GM21529 (cell line): ENCODE results near the gene PDLIM4.

Experiments
- ATAC-seq: cut with Tn5 transposase; IDR thresholded peaks from one replicate; pipeline ENCODE4 v1.9.1; 2021; ENCODE audit not compliant: unreplicated experiment

Gene PDLIM4

DNA sequence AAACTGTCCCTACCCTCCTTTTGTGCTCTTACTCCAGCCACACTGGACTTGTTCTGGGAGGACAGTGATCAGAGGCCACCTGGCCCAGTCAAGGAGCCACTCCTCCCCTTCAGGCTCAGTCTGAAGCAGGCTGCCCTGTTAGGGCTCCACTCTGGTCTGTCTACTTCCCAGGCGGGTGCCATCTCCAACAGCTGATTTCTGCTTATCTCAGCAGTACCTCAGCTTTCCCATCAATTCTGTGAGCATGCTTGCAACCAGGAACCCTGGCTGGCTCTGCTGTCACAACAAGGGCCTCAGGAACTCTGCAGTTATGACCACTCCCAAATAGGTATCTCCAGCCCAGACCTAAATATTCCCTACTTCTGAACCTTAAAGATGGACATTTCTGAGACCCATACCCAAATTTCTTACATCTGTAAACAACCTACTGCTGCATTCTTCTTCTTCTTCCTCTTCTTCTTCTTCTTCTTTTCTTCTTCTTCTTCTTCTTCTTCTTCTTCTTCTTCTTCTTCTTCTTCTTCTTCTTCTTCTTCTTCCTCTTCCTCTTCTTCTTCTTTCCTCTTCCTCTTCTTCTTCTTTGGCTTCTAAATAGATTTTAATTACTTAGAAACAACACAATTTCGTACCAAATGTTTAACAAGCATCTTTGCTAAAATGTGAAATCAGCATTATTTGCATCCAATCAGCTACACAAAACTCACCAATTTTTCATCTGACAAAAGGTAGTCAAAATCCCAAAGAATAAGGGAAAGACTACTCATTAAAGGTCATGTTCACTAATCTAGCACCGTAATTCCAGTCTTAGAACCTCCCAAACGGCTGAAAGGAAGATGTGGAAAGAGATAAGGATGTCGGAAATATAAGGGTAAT is 23.1 kb downstream of the PDLIM4 start:
- ATAC-seq = no peak

DNA sequence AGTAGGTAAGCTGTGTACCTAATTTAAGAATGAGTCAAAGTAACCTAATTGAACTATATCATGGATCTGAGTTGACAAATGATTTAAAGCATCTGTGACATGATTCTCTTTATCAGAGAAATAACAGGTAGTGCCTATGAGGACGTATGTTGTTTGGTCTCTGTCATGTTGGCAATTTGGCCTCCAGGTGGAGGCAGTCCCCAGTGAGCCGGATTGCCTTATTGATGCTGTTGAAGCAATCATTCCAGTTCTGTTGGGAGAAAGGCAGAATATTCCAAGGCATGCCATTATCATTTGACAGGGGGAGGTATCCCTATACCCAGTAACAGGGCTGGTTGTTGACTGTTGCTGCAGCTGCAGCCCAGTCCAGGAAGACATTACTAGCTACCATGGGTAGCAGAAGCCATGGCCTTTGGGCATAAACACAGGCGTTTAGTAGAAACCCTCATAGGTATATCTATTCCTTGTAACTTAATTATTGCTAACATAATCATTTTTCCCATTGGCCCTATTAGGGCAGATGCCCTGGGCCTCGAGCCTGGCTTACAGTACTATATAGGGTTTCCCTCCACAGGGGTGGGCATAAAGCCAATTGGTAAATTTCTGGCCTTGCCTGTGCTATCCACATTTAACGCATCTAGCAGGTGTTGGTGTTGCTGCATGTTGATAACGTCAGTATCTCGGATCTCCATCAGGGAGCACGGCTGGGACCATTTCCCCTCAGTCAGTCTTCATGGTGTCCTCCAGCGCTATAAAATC is 24.5 kb downstream of the PDLIM4 start:
- ATAC-seq = no peak

DNA sequence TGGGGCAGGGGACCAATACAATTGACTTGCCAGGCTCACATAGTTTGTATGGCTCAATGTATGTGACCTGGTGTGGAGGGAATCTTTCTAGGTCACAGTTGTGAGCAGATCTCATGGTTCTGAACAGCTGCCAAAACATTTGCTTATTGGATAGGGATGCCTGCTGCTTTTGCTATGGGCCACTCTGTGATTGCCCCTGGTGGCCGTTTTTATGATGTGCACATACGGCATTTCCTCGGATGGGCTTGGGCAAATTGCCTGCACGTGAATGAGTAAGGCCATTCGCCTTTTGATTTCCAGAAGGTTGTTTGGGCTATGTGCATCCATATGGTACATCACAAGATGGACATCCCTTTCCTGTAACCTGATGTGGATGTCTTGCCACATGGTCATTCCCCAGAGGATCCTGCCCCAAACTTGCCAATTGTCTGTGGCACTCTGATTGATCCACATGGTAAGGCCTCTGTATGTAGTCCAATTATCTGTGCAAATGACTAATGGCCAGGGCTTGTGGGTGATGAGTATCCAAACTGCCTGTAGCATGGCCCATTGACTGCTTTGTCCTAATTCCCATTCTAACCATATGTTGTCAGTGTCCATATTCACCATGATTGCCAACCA is 26.0 kb downstream of the PDLIM4 start:
- no peak for ATAC-seq

DNA sequence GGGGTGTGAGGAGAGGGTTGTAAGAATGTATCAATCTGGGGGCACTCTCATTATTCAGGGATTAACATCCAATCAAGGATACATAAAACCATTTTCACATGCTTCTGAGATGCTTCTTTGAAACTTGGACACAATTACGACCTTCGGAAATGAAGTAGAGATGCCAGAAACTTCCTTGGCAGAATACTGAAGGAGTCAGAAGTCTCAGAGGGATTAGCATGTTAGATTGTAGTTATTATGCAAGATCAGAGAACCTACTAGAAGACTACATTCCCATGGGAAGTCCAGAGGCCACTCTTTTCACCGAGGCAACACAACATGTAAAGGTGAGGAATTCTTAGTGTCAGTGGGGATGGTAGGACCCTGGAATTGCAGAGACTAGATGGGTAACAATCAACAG is 31.6 kb downstream of the PDLIM4 start:
- no peak for ATAC-seq

DNA sequence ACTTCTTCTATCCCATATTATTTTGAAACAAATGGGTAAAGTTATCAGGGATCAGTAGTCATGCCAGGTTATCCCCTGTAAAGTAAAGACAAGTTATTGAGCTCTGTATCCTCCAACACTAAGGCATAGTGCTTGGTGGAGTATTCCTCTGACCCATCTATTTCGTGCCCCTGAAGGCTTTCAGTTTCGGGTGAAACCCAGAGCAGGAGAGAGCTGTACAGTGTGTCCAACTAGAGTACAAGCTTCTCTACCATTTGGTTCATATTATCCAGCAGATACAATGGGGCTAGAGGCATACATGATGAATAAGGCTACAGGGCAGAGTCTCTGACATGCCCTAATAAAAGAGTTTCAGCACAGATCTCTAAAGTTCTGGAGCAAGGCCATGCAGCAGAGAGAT is 33.5 kb downstream of the PDLIM4 start:
- ATAC-seq = no peak

DNA sequence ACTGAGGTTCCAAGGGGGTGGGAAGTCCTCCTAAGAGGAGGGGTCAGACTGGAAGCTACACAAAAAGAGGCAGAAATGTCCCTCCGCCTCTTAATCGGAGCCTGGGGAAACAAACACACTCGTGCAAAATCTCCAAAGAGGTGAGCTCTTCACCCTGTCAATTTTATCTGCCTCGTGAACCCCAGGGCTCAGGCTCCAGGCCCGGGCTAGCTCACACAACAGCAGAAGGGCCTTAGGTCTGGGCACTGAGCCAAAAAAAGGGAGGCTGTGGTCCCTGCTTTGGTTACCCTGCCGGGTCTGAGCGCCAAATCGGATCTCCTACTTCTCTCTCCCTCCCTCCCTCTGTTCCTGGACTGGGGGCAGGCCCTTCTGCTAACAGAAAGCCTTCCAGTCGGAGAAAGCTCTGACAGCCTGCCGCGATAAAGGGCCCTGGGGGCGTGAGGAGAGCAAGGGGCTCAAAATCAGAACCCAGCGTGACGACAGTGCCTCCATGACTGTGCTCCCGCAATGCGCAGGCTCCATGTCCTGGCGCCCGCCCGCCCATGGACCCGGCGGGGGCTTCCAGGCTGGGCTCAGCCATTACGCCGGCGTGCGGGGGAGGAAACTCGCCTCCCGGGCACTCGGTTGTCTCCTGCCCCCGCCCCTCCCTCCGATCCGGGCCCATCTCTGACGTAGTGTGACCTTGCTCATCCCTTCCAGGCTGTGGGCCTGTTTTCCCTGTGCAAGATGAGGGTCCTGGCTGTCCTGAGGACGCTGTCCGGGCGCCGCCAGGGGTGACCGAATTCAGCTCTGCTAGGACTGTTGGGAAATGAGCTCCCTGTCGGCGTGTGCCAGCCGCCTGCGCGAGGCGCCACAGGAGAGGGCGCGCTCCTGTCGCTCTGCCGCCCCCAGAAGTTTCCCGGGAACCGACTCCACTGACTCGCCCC is 35.8 kb downstream of the PDLIM4 start:
- ATAC-seq = peak; percentile 44

DNA sequence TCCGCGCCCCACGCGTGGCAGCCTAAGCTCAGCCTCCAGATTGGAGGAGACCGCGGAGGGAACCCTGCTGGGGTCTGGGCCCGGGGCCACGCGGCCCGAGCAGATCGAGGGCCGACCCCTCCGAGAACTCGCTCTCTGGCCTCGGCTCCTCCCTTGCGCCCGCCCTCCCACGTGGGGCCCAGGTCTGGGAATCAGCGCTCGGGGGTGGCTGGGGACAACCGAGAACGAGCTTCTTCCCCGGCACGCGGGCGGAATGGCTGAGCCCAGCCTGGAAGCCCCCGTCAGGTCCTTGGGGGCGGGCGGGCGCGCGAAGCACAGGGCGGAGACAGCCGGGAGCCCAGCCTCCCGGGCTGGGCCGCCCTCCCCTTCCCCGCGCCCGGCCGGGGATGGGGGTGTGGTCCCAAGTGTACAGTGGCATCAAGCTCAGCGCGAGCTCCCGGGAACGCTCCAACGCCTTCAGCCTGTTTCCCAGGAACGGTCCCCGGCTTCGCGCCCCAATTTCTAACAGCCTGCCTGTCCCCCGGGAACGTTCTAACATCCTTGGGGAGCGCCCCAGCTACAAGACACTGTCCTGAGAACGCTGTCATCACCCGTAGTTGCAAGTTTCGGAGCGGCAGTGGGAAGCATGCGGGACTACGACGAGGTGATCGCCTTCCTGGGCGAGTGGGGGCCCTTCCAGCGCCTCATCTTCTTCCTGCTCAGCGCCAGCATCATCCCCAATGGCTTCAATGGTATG is 36.7 kb downstream of the PDLIM4 start, which contains the start of gene SLC22A4:
Gene SLC22A4, plus strand, starts transcription at position 403 of the 736 bp plus-strand sequence. Its CDS starts 223 bp downstream, at position 626.
- ATAC-seq = peak; percentile 68

DNA sequence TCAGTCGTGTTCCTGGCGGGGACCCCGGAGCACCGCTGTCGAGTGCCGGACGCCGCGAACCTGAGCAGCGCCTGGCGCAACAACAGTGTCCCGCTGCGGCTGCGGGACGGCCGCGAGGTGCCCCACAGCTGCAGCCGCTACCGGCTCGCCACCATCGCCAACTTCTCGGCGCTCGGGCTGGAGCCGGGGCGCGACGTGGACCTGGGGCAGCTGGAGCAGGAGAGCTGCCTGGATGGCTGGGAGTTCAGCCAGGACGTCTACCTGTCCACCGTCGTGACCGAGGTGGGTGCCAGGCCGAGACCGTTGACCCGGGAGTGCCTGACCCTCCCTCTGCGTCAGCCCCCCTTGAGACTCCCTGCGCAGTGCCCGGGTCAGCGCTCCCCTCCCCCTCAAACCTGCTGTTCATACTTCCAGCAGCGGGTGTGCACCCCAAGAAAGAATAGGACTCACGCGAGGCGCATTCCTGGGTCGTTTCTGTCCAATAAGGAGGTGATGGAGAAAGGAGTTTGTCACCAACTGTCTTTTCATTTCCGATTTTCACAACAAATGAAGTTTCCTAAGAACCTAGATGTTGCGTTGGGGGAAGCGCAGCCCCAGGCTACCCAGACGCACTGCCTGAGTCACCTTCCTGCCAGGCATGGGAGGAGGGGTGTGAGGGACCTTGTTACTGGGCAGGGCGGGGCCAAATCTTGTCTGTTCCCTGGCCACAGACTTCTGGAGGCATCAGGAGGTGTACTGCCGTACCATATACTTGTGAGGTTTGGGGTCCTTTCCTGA is 37.4 kb downstream of the PDLIM4 start:
- peak; percentile 7 for ATAC-seq

DNA sequence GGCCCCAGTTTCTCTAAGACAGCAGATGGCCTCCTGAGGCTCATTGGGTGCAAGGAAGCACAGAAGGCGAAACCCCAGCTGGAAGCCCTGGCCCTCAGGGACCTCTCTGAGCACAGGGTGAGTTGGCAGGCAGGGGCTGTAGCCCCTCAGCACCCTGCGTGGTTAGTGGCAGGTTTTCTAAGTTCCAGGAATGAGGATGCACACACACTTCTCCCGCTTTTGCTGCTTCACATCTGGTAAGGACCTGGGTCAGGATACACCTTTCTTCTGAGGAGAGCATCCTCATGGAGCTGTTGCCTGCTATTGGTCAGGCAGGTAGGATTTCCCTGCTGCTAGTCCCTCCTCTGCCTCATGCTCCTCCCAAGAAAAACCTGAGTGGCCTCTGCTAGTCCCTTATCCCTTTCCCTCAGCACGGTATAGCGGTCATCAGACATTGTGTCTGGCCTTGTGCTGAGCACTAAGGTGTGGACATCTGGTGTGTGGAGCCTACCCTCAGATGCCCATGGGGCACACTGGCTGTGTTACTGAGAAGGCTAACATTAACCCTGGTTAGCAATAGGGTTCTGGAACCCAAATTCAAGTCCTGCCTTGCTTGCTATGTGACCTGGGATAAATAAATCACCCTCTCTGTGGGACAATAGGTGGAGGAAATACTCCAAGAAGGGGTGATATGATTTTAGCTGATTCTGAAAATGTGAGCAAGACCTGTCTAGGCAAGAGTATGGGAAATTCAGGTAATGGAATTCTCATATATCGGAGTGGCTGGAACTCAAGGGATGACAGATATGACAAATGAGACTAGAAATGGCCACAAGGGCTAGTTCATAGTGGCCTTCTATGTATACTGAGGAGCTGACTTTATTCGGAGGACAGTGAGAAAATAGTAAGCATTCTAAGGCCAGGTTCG is 38.3 kb downstream of the PDLIM4 start:
- ATAC-seq = no peak

DNA sequence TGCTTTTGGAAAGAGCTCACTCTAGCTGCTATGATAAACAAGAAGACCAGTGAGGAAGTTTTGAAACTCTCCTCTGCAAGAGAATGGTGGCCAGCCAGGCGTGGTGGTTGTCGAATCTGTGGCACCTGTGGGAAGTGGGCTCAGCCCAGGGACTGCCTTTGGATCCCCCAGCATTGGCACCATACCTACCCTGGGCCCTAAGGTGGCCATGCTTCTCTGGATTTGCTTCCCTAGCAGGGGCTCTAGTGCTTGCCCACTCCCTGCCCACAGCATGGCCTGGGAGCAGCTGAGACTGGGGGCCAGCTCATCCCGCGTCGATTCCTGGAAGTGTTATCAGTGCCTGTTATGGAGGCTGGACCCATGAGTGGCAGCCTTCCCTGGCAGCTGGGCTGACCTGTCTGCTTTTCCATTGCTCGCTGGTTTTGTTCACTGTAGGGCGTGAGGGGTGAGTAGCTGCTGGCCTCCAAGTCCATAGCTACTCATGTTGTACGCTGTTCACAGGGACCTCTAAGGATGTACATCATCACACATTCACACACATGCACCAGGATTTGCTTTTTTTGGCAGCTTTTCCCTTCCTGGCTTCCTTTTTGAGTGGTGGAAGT is 39.0 kb downstream of the PDLIM4 start:
- ATAC-seq = no peak

DNA sequence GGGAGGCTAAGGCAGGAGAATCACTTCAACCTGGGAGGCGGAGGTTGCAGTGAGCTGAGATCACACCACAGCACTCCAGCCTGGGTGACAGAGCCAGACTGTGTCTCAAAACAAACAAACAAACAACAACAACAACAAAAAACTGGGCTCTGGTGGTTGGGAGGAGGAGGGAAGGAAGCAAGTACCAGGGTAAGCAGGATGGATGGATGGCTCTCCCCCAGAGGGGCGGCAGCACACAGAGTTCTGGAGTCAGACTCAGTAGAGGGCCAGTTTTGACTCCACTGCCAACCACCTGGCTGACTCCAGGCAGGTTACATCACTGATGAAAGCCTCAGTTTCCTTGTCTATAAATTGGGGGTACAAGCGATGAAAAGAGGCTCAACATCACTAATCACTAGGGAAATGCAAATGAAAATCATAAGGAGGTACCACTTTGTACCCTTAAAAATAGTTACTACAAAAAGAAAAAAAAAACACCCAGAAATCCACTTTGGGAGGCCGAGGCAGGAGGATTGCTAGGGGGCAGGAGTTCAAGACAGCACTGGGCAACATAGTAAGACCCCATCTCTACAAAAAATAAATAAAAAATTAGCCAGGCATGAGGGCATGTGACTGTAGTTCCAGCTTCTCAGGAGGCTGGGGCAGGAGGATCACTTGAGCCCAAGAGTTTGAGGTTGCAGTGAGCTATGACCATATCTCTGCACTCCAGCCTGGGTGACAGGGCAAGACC is 39.9 kb downstream of the PDLIM4 start:
- ATAC-seq = no peak

DNA sequence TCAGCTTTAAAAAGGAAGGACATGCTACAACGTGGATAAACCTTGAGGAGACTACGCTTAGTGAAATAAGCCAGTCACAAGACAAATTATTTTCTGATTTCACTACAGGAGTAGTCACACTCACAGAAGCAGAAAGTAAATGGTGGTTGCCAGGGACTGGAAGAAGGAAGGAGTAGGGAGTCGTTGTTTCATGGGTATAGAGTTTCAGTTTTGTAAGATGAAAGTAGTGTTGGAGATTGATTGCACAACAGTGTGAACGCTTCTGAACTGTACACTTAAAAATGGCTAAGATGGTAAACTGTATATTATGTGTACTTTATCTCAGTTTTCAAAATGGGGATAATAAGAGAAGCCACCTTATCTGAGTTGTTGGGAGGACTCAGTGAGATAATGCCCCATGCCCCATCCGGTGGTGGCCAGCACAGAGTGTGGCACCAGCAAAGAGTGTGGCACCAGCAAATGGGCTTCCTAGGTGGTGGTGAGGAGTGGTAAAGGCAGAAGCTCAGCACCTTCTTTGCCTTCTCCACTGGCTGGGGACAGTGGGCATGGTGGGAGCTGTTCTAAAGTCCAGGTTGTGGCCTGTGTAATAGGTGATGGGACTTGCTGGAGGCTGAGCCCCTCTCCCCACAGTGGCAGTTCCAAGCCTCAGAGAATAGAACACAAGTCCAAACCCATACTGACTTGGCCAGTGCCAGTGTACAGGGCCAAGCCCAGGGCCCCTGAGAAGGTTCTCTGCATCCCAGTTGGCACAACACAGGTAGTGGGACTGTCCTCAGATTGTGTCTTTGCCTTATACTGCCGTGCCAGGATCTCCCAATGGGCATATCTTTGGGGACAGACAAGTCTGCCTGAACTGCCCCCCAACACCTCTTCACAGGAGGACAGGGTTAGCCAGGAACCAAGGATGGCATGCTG is 41.1 kb downstream of the PDLIM4 start:
- no peak for ATAC-seq

DNA sequence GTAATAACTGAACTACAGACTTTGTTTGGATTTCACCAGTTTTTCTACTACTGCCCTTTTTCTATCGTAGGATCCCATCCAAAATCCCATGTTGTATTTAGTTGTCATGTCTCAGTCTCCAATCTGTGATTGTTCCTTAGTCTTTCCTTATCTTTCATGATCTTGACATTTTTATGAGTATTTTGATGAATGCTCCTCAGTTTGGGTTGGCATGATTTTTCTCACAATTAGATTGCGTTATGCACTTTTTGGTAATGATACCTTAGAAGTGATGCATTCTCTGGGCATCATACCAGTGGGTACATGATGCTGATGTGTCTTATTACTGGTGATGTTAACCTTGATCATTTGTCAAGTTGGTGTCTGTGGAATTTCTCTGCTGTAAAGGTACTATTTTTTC is 42.4 kb downstream of the PDLIM4 start:
- no peak for ATAC-seq

DNA sequence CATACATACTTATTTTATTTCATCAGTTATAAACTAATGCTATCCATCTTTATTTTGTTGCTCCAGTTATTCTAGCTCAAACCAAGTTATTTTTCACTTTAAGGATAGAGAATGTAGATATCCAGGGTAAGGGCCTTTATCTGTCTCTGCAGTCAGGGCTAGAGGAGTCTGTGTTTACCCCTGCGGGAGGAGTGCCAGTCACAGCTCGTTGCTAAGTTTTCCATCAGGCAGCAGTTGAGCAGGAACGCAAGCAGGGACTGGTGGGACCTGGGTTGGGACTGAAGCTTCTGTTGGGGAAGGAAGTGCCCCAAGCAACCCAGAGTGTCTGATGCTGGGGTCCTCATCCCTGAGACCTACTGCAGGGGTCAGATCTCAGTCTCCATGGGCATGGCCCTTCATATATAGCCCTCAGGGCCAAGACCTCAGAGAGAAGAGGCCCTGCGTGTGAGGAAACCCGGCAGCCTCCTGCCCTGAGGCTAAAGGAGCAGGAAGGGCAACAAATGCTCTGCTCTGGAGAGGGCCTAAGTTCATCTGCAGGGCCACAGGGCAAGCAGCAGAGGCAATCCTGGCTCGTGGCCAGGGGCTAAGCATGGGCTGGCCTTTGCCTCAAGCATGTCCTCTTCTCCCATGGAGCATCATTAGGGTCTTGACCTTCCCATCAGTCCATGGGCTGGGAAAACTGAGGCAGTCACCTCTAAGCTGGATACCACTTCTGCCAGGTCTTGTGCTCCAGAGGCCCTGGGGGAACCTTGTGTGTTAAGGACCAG is 43.3 kb downstream of the PDLIM4 start:
- ATAC-seq = no peak
